SK-N-SH (cell line): ENCODE results near the gene SEPHS2. TPM values are rescaled to one million over a fixed set of nuclear protein-coding genes. Genes with fewer than 3 reads are reported as not detected.
"Not testable (repeated sequence)": the region's sequence is repeated elsewhere in the genome, so short reads cannot be mapped to it uniquely, and the experiment has no call there.

Source experiments
- CTCF ChIA-PET: fragments of 300-600, 350-600 bp; formaldehyde crosslinking; extraction: SDS; loops from one replicate; lab custom pipeline; 2021; lab: Yijun Ruan, JAX
- POLR2A ChIA-PET: fragments of 350-600 bp; sonication (Branson Sonifier 250); formaldehyde crosslinking; extraction: SDS; loops from one replicate; lab custom pipeline; 2020; ENCODE audit warnings: antibody characterized with exemption, inconsistent platforms; lab: Yijun Ruan, JAX
- DNase-seq: peaks from one replicate; pipeline ENCODE4 v3.0.0; 2012
- H2AFZ ChIP-seq: fragments of 200-600 bp; sonication (generic); 2 replicates; pipeline ENCODE4 v1.8.1; 2016; ENCODE audit warnings: antibody characterized with exemption, mild to moderate bottlenecking, low read depth
- H3F3A ChIP-seq: fragments of 200-600 bp; sonication (generic); replicated peaks from 2 replicates; pipeline ENCODE3; 2016; ENCODE audit warnings: antibody characterized with exemption, mild to moderate bottlenecking; ENCODE audit not compliant: insufficient read depth
- H3K27ac ChIP-seq, 2 experiments: fragments of 200-500 bp in 1 of 2; fragments of 200-600 bp in 1 of 2; sonication (Bioruptor generic) in 1 of 2; sonication (generic), shearing (Covaris generic) in 1 of 2; 2 replicates each; pipeline versions ENCODE4 v1.5.1 to v1.6.1; 2014 to 2016; ENCODE audit warnings: low read depth in 2 of 2, inconsistent platforms in 1 of 2, low read length in 1 of 2, mild to moderate bottlenecking in 1 of 2, mixed read lengths in 1 of 2
- H3K27me3 ChIP-seq: fragments of 200-600 bp; sonication (generic), shearing (Covaris generic); 2 replicates; pipeline ENCODE4 v1.6.1; 2016; ENCODE audit warnings: mixed run types; ENCODE audit not compliant: insufficient read depth
- H3K36me3 ChIP-seq, 2 experiments: fragments of 200-500 bp in 1 of 2; fragments of 200-600 bp in 1 of 2; sonication (Bioruptor generic) in 1 of 2; sonication (generic) in 1 of 2; replicated peaks in 1 of 2; 2 replicates each; pipeline versions ENCODE3 to v1.5.1; 2014 to 2016; ENCODE audit warnings: low read length in 1 of 2, mild to moderate bottlenecking in 1 of 2; ENCODE audit not compliant: insufficient read depth in 2 of 2, control insufficient read depth in 1 of 2
- H3K4me1 ChIP-seq, 2 experiments: fragments of 200-500 bp in 1 of 2; fragments of 200-600 bp in 1 of 2; sonication (Bioruptor generic) in 1 of 2; sonication (generic), shearing (Covaris generic) in 1 of 2; 2 replicates each; pipeline versions ENCODE4 v1.5.1 to v1.6.1; 2014 to 2016; ENCODE audit warnings: low read depth in 1 of 2, low read length in 1 of 2, mixed run types in 1 of 2; ENCODE audit not compliant: insufficient read depth in 2 of 2, control insufficient read depth in 1 of 2
- H3K4me2 ChIP-seq: fragments of 200-600 bp; sonication (generic), shearing (Covaris generic); 2 replicates; pipeline ENCODE4 v1.6.1; 2017; ENCODE audit warnings: mixed run types
- H3K4me3 ChIP-seq, 2 experiments: fragments of 200-500 bp in 1 of 2; fragments of 200-600 bp in 1 of 2; sonication (Bioruptor generic) in 1 of 2; sonication (generic), shearing (Covaris generic) in 1 of 2; 2 replicates each; pipeline versions ENCODE4 v1.5.1 to v1.8.1; 2014 to 2016; ENCODE audit warnings: low read depth in 2 of 2, inconsistent platforms in 1 of 2, low read length in 1 of 2, mild to moderate bottlenecking in 1 of 2, mixed read lengths in 1 of 2, moderate library complexity in 1 of 2
- H3K79me2 ChIP-seq: fragments of 200-600 bp; sonication (generic); 2 replicates; pipeline ENCODE4 v1.8.1; 2017; ENCODE audit warnings: mild to moderate bottlenecking; ENCODE audit not compliant: insufficient read depth
- H3K9ac ChIP-seq: fragments of 200-600 bp; sonication (generic); 2 replicates; pipeline ENCODE4 v1.6.1; 2017; ENCODE audit warnings: mixed run types
- H3K9me2 ChIP-seq: fragments of 200-600 bp; sonication (generic); 2 replicates; pipeline ENCODE4 v1.6.1; 2017; ENCODE audit warnings: mixed run types
- H3K9me3 ChIP-seq: fragments of 200-600 bp; sonication (generic); 2 replicates; pipeline ENCODE4 v1.6.1; 2017; ENCODE audit warnings: mixed run types, mild to moderate bottlenecking, moderate library complexity
- H4K20me1 ChIP-seq: fragments of 200-600 bp; sonication (generic); 2 replicates; pipeline ENCODE4 v1.6.1; 2017; ENCODE audit warnings: mild to moderate bottlenecking, mixed run types; ENCODE audit not compliant: insufficient read depth
- CHD2 ChIP-seq: fragments of 150-350 bp; IDR thresholded peaks from 2 replicates; pipeline ENCODE4 v1.6.1; 2018; ENCODE audit warnings: low read length; ENCODE audit not compliant: partially characterized antibody
- EZH2phosphoT487 ChIP-seq: fragments of 200-600 bp; sonication (generic); IDR thresholded peaks from 2 replicates; pipeline ENCODE4 v1.6.1; 2017; ENCODE audit warnings: low read depth, mixed run types, mild to moderate bottlenecking, antibody characterized with exemption, moderate library complexity, borderline replicate concordance
- FOXJ3 ChIP-seq: sonication (generic); formaldehyde crosslinking; IDR thresholded peaks from 2 replicates; pipeline ENCODE4 v1.5.1; 2020; ENCODE audit warnings: mild to moderate bottlenecking, missing genetic modification reagents
- GABPA ChIP-seq: IDR thresholded peaks from 2 replicates; pipeline ENCODE4 v1.4.0; 2012; ENCODE audit warnings: low read depth, mild to moderate bottlenecking
- GATA2 ChIP-seq: sonication (generic); formaldehyde crosslinking; IDR thresholded peaks from 2 replicates; pipeline ENCODE4 v1.5.0; 2020; ENCODE audit warnings: mild to moderate bottlenecking, missing genetic modification reagents
- NRF1 ChIP-seq: IDR thresholded peaks from 2 replicates; pipeline ENCODE4 v1.6.1; 2012; ENCODE audit warnings: low read depth, mild to moderate bottlenecking, low read length
- POLR2AphosphoS5 ChIP-seq: IDR thresholded peaks from 2 replicates; pipeline ENCODE4 v1.6.1; 2012; ENCODE audit warnings: low read depth, low read length
- YY1 ChIP-seq: IDR thresholded peaks from 2 replicates; pipeline ENCODE4 v1.4.0; 2012; ENCODE audit warnings: low read depth, mild to moderate bottlenecking
- WGBS: methylation state at CpG from one replicate; pipeline ENCODE4 v1.1.6; 2017; ENCODE audit warnings: low lambda C conversion rate; 5-methylcytosine and 5-hydroxymethylcytosine counted together
- polyA plus RNA-seq, 3 experiments: library from polyadenylated mRNA; depleted of rRNA; stranded (reverse); fragments of >200 nt; gene quantifications; 2 replicates each; pipeline ENCODE4 v1.2.3, GENCODE V29; 2012
- TF ChIP-seq, protein P1 (sequence below): IDR thresholded peaks from 2 replicates; pipeline ENCODE4 v1.6.1; 2012; ENCODE audit warnings: mild to moderate bottlenecking, low read depth, low read length, moderate library complexity

Gene SEPHS2
- polyA plus RNA-seq, 1 of the 3 experiments (the other 2 are of a cell fraction) = 30.8 TPM

GRCh38 chr16:30452709-30453580, 7.3 kb upstream of the SEPHS2 start:
- H3K4me1 ChIP-seq, H3K9me3 ChIP-seq, H3K79me2 ChIP-seq, H3K27me3 ChIP-seq, H3K4me2 ChIP-seq, H3K9ac ChIP-seq, H3K9me2 ChIP-seq, H3K4me3 ChIP-seq, H3F3A ChIP-seq, H2AFZ ChIP-seq, H4K20me1 ChIP-seq, H3K36me3 ChIP-seq, POLR2A ChIA-PET, H3K27ac ChIP-seq, DNase-seq: not testable (repeated sequence)
- TF ChIP-seq GATA2 (CRISPR knock-in tag) = peak; percentile 79
- WGBS = 54% methylated on average over 20 of the region's 20 CpGs
- CTCF ChIA-PET = interaction anchor here (1.1 to 1.5 kb wide), 2 partner anchors 65 to 82 kb away, joined by 3 to 4 read pairs; no protein-coding TSS in a partner anchor

DNA sequence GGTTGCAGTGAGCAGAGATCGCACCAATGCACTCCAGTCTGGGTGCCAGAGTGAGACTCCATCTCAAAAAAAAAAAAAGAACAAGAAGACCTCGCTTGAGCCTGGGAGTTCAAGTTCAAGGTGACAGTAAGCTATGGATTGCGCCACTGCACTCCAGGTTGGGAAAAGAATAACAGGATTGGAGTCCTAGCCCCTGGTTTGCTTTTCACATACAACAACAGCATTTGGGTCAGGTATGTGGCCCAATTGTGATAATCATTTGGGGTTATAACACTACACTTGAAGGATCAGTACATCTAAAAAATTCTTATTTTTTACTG, 3.4 kb upstream of the SEPHS2 start:
- Histone ChIP-seq H3K27me3 (no peaks in the 10 kb centered on the region), H3K27ac (no peak overlapping the region), H3K9ac (no peak overlapping the region), H3F3A (peaks cover 5% of the 10 kb centered on the region), H3K36me3 (peaks cover 1 to 7% of the 10 kb centered on the region in 2 experiments), H2AFZ (no peak overlapping the region), H3K9me2 (no peaks in the 10 kb centered on the region), H3K4me2 (no peak overlapping the region), H3K79me2 (peaks cover 15% of the 10 kb centered on the region), H3K4me1 (peaks cover 5 to 20% of the 10 kb centered on the region in 2 experiments; a peak in 3 of 4 replicates), H3K9me3 (no peaks in the 10 kb centered on the region), H4K20me1 (no peaks in the 10 kb centered on the region), H3K4me3 (no peak overlapping the region)
- CTCF ChIA-PET = interaction anchor here (0.7 to 3.7 kb wide), 32 partner anchors 10 to 240 kb away, joined by 3 to 19 read pairs (median 5); partner anchors contain the start of genes DCTPP1, ZNF689 and ZNF747
- TF ChIP-seq GABPA = no peak
- TF ChIP-seq NRF1 = no peak
- TF ChIP-seq, protein P1, sequence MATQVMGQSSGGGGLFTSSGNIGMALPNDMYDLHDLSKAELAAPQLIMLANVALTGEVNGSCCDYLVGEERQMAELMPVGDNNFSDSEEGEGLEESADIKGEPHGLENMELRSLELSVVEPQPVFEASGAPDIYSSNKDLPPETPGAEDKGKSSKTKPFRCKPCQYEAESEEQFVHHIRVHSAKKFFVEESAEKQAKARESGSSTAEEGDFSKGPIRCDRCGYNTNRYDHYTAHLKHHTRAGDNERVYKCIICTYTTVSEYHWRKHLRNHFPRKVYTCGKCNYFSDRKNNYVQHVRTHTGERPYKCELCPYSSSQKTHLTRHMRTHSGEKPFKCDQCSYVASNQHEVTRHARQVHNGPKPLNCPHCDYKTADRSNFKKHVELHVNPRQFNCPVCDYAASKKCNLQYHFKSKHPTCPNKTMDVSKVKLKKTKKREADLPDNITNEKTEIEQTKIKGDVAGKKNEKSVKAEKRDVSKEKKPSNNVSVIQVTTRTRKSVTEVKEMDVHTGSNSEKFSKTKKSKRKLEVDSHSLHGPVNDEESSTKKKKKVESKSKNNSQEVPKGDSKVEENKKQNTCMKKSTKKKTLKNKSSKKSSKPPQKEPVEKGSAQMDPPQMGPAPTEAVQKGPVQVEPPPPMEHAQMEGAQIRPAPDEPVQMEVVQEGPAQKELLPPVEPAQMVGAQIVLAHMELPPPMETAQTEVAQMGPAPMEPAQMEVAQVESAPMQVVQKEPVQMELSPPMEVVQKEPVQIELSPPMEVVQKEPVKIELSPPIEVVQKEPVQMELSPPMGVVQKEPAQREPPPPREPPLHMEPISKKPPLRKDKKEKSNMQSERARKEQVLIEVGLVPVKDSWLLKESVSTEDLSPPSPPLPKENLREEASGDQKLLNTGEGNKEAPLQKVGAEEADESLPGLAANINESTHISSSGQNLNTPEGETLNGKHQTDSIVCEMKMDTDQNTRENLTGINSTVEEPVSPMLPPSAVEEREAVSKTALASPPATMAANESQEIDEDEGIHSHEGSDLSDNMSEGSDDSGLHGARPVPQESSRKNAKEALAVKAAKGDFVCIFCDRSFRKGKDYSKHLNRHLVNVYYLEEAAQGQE = no peak
- no peak for TF ChIP-seq YY1
- TF ChIP-seq CHD2 = no peak
- TF ChIP-seq POLR2AphosphoS5 = no peak
- no peak for TF ChIP-seq EZH2phosphoT487
- no peak for TF ChIP-seq FOXJ3 (CRISPR knock-in tag)
- WGBS = 79% methylated on average over 3 of the region's 3 CpGs
- no peak for DNase-seq
- POLR2A ChIA-PET = interaction anchor here (0.7 kb wide), 1 partner anchor 80 kb away, joined by 3 read pairs; no protein-coding TSS in a partner anchor
